DND-41 (cell line): ENCODE data around the gene STX3.

Source experiments
- ATAC-seq: fragments of 200-7000 bp; cut with Tn5 transposase; 3 replicates; pipeline ENCODE4 v1.9.1; 2021; ENCODE audit warnings: low read depth; ENCODE audit not compliant: insufficient read depth
- DNase-seq: peaks from one replicate; pipeline ENCODE4 v3.0.0-alpha.2; 2020
- H2AFZ ChIP-seq: 2 replicates; pipeline ENCODE4 v1.6.0; 2012; ENCODE audit warnings: low read depth, low read length
- H3K27ac ChIP-seq: 2 replicates; pipeline ENCODE4 v1.5.1; 2012; ENCODE audit warnings: low read length, inconsistent platforms
- H3K27me3 ChIP-seq: fragments of 200-600 bp; sonication (generic); 2 replicates; pipeline ENCODE4 v1.6.0; 2012; ENCODE audit warnings: low read length, mild to moderate bottlenecking, inconsistent platforms; ENCODE audit not compliant: insufficient read depth, poor library complexity
- H3K36me3 ChIP-seq: 2 replicates; pipeline ENCODE4 v1.5.1; 2012; ENCODE audit warnings: low read length, inconsistent platforms; ENCODE audit not compliant: insufficient read depth
- H3K4me1 ChIP-seq: 2 replicates; pipeline ENCODE4 v1.5.1; 2012; ENCODE audit warnings: mild to moderate bottlenecking, low read length; ENCODE audit not compliant: insufficient read depth
- H3K4me2 ChIP-seq: 2 replicates; pipeline ENCODE4 v1.6.0; 2012; ENCODE audit warnings: mild to moderate bottlenecking, moderate library complexity, low read length, inconsistent platforms; ENCODE audit not compliant: insufficient read depth
- H3K4me3 ChIP-seq, 2 experiments: fragments of 200-600 bp in 1 of 2; shearing (Covaris generic) in 1 of 2; 2 replicates each; pipeline ENCODE4 v1.5.1; 2012 to 2016; ENCODE audit warnings: inconsistent platforms in 2 of 2, low read length in 2 of 2, mild to moderate bottlenecking in 2 of 2, low read depth in 1 of 2, moderate library complexity in 1 of 2
- H3K79me2 ChIP-seq: 2 replicates; pipeline ENCODE4 v1.6.0; 2012; ENCODE audit warnings: low read length, inconsistent platforms; ENCODE audit not compliant: insufficient read depth
- H3K9ac ChIP-seq: 2 replicates; pipeline ENCODE4 v1.6.0; 2012; ENCODE audit warnings: low read depth, mild to moderate bottlenecking, inconsistent platforms, low read length, moderate library complexity
- H3K9me3 ChIP-seq: 2 replicates; pipeline ENCODE4 v1.5.1; 2012; ENCODE audit warnings: low read length, moderate library complexity, mild to moderate bottlenecking, inconsistent platforms; ENCODE audit not compliant: insufficient read depth, severe bottlenecking
- H4K20me1 ChIP-seq: 2 replicates; pipeline ENCODE4 v1.6.0; 2012; ENCODE audit warnings: low read length; ENCODE audit not compliant: insufficient read depth
- EZH2 ChIP-seq: IDR thresholded peaks from 3 replicates; pipeline ENCODE4 v1.6.1; 2012; ENCODE audit warnings: borderline replicate concordance, low read depth, mild to moderate bottlenecking, moderate library complexity, low read length, inconsistent platforms; ENCODE audit not compliant: severe bottlenecking
- TF ChIP-seq, protein P1 (sequence below): IDR thresholded peaks from 2 replicates; pipeline ENCODE4 v1.5.1; 2012; ENCODE audit warnings: borderline replicate concordance, low read length, moderate library complexity, mild to moderate bottlenecking; ENCODE audit not compliant: poor library complexity, severe bottlenecking; ENCODE audit errors: extremely low read depth

The STX3 gene

DNA sequence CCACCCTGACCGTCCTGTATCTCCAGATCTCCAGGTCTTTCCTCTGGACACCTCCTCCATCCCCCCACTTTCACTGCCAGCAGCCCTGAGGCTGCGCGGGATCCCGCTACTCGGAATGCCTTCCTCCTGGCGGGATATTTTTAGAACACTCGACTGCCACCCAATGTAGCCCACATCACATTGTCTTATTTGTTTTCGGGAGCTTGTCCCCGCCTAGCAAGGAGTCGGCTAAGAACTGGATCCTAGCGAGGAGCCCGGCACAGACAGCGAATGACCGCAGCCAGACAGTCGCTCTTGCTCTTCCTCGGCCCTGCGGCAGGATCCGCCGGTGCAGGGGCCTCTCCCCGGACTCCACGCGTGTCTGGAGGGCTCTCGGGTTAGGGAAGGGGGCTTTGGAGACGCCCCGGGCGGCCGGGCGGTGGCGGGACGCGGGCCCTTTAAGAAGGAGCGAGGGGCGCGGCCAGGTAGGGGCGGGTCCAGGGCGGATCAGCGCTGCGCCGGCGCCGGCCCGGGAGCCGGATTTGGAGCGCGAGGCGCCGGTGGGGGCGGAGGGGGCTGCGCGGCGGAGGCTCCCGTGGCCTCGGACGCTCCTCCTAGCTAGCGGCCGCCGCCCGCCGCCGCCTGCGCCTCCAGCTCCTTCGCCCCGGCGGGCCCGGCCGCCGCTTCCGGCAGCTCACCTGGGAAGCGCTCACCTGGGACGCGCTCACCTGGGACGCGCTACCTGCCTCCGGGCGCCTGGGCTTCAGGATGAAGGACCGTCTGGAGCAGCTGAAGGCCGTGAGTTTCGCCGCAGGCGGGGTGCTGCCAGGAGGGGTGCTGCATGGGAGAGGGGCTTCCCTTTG, at the start of gene STX3:
Gene STX3 (plus strand): TSS at position 518 of the 842 bp plus-strand sequence. CDS start 230 bp downstream, at position 748.
- DNase-seq (peak; percentile 46), ATAC-seq (peak; percentile 77)
- Histone ChIP-seq H3K36me3 (no peaks in the 10 kb centered on the region), H3K79me2 (no peaks in the 10 kb centered on the region), H3K27ac (peak within 1 kb of the TSS; percentile 14; the same call in 1 of the 2 replicates), H3K9me3 (no peaks in the 10 kb centered on the region), H3K4me3 (peak within 1 kb of the TSS; percentile 26 to 77; a peak in 3 of 4 replicates), H3K4me2 (peak within 1 kb of the TSS; percentile 91), H3K9ac (peak within 1 kb of the TSS; percentile 36), H4K20me1 (no peaks in the 10 kb centered on the region; the same call in 1 of the 2 replicates), H2AFZ (peak within 1 kb of the TSS; percentile 76), H3K4me1 (peaks cover 23% of the 10 kb centered on the region), H3K27me3 (peaks cover 2% of the 10 kb centered on the region)
- no peak for TF ChIP-seq EZH2
- TF ChIP-seq, protein P1, sequence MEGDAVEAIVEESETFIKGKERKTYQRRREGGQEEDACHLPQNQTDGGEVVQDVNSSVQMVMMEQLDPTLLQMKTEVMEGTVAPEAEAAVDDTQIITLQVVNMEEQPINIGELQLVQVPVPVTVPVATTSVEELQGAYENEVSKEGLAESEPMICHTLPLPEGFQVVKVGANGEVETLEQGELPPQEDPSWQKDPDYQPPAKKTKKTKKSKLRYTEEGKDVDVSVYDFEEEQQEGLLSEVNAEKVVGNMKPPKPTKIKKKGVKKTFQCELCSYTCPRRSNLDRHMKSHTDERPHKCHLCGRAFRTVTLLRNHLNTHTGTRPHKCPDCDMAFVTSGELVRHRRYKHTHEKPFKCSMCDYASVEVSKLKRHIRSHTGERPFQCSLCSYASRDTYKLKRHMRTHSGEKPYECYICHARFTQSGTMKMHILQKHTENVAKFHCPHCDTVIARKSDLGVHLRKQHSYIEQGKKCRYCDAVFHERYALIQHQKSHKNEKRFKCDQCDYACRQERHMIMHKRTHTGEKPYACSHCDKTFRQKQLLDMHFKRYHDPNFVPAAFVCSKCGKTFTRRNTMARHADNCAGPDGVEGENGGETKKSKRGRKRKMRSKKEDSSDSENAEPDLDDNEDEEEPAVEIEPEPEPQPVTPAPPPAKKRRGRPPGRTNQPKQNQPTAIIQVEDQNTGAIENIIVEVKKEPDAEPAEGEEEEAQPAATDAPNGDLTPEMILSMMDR: no peak

DNA sequence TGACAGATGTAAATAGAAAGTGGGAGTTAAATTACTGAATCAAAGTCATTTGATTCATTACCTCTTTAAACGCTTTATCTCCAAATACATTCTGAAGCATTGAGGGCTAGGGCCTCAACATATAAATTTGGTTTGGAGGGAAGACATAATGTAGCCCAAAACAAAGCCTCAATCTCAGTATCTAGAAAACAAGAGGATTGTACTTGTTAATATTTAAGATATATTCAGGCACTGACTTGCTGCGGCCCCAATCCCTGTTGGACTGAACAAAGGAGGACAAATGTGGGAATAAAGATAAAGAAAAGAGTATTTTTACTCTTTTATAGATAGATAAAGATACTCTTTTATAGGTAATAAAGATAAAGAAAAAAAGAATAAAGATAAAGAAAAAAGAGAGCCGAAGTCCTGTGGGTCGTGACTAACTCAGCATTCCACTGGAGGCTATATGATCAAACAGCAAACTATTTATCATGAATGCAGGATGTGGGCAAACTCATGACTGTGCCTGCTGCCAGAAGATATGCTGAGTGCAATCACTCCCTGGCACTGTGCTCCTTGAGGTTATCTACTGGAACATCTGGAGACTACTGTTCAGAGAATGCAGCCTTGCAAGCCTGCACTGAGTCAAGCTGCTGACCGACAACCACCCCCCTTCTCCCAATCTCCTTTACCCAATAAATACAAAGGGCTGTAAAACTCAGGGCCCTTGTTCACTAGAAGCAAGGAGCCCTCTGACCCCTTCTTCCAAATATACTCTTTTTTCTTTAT, 48.5 kb upstream of the STX3 start:
- H3K79me2 ChIP-seq: no peaks in the 10 kb centered on the region
- H3K27ac ChIP-seq: no peak overlapping the region
- no peaks in the 10 kb centered on the region for H4K20me1 ChIP-seq
- H3K4me3 ChIP-seq: no peak overlapping the region
- no peak for TF ChIP-seq EZH2
- TF ChIP-seq, protein P1: no peak
- no peak overlapping the region for H3K9ac ChIP-seq
- H3K4me2 ChIP-seq: no peak overlapping the region
- DNase-seq (peak; percentile 18), ATAC-seq (peak; percentile 58)
- no peaks in the 10 kb centered on the region for H3K4me1 ChIP-seq
- no peaks in the 10 kb centered on the region for H3K9me3 ChIP-seq
- no peak overlapping the region for H2AFZ ChIP-seq
- no peaks in the 10 kb centered on the region for H3K36me3 ChIP-seq
- H3K27me3 ChIP-seq: no peaks in the 10 kb centered on the region

DNA sequence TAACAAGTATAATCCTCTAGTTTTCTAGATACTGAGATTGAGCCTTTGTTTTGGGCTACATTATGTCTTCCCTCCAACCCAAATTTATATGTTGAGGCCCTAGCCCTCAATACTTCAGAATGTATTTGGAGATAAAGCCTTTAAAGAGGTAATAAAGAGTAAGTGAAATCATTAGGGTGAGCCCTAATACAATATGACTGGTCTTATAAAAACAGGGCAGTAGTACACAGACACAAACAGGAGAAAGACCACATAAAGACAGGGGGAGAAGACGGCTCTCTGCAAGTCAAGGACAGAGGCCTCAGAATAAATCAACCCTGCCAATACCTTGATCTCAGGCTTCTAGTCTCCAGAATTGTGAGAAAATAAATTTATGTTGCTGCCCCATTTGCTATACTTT, 47.8 kb upstream of the STX3 start:
- H2AFZ ChIP-seq: no peak overlapping the region
- no peak for DNase-seq
- no peaks in the 10 kb centered on the region for H3K36me3 ChIP-seq
- no peak overlapping the region for H3K4me2 ChIP-seq
- no peak for ATAC-seq
- TF ChIP-seq, protein P1: no peak
- TF ChIP-seq EZH2: no peak
- H3K27me3 ChIP-seq: no peaks in the 10 kb centered on the region
- H3K4me3 ChIP-seq: no peak overlapping the region
- H4K20me1 ChIP-seq: no peaks in the 10 kb centered on the region
- no peak overlapping the region for H3K9ac ChIP-seq
- no peaks in the 10 kb centered on the region for H3K4me1 ChIP-seq
- H3K27ac ChIP-seq: no peak overlapping the region
- H3K9me3 ChIP-seq: no peaks in the 10 kb centered on the region
- no peaks in the 10 kb centered on the region for H3K79me2 ChIP-seq
